NAMALWA (cell line): ENCODE measurements around the gene ZNF710.
A peak's percentile ranks its signal among the peaks of the same experiment; 100 is the strongest.

Experiments
- DNase-seq: peaks from one replicate; pipeline ENCODE4 v3.0.0-alpha.2; 2015; ENCODE audit warnings: low spot score

Gene ZNF710

GRCh38 chr15:90039996-90040395 is 38.9 kb downstream of the ZNF710 start:
- no peak for DNase-seq

DNA sequence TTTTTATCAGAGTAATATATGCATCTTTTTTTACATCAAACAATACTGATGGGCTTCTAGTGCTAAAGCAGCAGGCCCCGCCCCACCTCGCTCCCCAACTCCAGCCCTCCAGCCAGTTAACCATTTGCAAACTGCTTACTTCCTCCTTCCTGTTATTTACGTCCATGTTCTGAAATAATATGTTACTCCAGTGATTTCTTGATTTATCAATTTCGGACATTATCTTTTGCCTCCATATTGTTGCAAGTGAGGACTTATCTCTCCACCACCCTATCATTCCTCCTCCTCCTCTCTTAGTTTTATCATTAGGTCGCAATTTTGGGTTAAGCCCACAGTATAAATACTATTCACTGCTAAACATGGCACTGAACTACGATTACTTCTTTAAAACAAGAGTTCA is 39.5 kb downstream of the ZNF710 start:
- DNase-seq: no peak

GRCh38 chr15:90042356-90042755 is 41.2 kb downstream of the ZNF710 start:
- no peak for DNase-seq

- DNase-seq: no peak
Measured at GRCh38 chr15:90042766-90043529, 41.8 kb downstream of the ZNF710 start.

DNA sequence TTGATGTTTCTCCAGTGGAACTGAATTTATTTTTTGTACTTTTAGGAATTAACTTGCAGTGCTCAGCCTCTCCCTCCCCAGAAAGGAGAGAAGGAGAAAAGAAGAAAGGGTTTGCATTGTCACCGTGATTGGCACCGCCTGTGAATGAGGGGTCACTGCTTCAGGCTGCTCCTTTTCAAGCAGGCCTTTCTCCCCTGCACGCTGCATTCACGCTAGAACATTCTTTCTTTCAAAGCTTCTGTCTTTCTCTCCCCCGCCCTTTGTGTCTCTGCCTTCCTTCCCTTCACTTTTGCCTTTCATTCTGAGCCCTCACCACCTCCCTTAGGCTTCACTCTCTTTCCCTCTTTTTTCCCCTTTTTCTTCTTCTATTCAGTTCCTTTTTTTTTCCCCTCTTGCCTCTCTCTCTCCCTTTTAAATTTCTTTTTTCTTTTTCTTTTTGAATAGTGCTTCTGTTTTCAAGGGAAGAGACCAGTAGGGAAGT is 42.4 kb downstream of the ZNF710 start:
- DNase-seq: no peak

DNA sequence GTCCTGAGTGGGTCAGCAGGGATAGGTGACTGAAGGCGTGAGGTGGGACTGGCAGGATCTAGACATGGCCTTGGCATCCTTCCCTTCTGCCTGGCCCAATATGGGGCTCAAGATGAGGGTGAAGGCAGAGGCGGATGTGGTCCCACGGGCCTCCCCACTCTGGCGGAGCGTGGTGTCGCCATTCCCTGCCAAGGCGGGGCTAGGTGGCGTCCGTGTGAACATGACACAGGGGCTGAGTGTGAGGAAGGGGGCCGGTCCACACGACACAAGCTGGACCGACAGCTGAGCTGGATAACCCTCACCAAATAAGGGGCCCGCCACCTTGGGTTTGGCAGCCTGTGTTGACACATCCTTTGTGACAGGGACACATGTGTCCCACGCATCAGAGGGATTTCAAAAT is 43.1 kb downstream of the ZNF710 start:
- no peak for DNase-seq

- no peak for DNase-seq
Measured at GRCh38 chr15:90044916-90045371, 43.8 kb downstream of the ZNF710 start.

- no peak for DNase-seq
Measured at GRCh38 chr15:90046289-90046688, 45.2 kb downstream of the ZNF710 start.

GRCh38 chr15:90046911-90047392 is 45.8 kb downstream of the ZNF710 start:
- peak; percentile 63 for DNase-seq

- no peak for DNase-seq
Measured at GRCh38 chr15:90047956-90048575, 46.9 kb downstream of the ZNF710 start.

DNA sequence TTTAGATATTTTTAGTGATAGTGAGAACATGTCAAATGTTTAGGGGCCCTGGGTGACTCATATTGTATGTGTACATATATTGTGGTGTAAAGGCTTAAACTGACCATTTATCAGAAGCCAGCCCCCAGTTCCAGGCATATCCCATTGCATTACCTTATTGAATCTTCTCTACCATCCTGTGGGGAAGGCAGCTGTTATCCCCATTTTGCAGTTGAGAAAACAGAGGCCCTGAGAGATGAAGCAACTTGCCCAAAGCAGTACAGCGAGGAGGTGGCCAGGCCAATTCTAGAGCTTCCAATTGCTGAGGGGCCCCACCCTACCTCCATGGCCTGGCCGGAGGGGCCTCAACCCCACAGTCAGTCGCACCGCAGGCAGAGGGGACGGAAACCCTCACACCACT is 47.9 kb downstream of the ZNF710 start:
- no peak for DNase-seq

GRCh38 chr15:90049666-90050604 is 48.8 kb downstream of the ZNF710 start:
- no peak for DNase-seq

DNA sequence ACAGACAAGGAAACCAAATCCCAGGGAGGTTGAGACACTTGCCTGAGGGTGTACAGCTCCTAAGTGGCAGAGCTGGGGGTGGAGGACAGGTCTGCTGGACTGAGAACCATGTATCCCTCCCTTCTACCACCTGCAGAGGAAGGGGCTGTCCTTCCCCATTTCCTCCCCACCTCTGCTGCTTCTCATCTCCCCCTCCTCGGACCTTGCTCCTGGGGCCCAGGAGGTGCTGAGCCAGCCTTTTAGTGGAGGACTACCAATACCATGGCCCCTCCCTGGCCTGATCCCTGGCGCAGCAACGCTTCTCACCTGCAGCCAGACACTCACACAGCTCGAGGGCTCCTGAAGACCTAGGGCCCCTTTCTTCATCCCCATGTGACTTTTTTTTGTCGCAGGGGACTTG is 50.8 kb downstream of the ZNF710 start:
- no peak for DNase-seq

GRCh38 chr15:90053685-90054466 is 52.8 kb downstream of the ZNF710 start:
- no peak for DNase-seq

DNA sequence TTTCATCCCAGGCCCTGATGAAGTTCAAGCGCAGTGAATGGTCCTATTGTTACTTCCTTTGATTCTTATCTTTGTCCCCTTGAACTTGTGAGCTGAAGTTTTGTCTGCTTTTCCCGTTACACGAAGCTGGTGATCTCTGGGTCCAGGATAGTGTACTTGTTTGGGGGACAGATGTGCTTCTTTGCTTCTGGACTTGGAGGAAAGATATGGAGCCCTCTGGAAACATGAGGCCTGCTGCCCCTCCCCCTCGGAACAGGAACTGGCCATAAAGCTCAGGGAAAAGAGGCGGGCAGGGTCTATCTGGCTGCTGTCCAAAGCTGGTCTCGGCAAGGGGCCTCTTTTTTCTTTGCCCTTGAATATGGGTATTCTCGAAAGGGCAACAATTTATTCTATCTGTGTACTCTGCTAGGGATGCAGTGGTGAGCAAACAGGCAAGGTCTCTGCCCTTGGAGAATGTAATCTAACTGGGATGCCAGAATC is 53.5 kb downstream of the ZNF710 start:
- no peak for DNase-seq

GRCh38 chr15:90055182-90055581 is 54.1 kb downstream of the ZNF710 start:
- no peak for DNase-seq

DNA sequence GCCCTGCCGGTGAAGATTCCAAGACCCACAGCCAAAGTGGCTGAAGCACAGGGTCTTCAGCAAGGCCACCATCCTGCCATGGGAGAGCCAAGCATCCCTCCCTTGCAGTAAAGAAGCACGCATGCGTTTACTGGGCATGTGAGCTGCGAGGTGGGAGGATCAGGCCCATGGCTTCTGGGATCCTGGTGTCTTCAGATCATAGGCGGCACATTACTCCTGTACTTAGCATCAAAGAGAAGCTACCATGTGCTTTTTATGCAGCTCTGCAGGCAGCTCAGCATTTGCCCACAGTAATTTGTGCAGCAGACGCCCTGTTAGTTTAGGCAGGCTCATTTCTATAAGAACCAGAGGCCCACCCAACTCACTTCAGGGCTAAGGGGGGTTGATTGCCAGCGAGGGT is 55.4 kb downstream of the ZNF710 start:
- no peak for DNase-seq

DNA sequence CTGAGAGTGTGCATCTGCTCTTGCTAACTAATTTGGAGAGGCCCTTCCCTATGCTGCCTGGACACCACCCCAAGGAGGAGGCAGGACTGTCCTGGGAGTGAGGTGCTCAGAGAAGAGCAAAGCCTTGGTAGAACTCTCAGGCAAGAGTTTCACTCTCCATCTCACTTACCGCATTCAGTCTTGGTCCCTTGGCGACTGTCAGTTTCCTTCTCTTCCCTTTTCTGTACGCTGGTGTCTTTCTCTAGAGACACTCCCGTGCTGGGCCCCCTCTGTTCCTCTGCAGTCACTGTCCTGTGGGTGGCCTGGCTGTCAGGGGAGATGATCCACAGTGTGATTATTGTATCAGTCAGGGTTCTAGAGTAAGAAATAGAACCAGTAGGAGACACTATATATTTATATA is 57.2 kb downstream of the ZNF710 start:
- DNase-seq: peak; percentile 40

DNA sequence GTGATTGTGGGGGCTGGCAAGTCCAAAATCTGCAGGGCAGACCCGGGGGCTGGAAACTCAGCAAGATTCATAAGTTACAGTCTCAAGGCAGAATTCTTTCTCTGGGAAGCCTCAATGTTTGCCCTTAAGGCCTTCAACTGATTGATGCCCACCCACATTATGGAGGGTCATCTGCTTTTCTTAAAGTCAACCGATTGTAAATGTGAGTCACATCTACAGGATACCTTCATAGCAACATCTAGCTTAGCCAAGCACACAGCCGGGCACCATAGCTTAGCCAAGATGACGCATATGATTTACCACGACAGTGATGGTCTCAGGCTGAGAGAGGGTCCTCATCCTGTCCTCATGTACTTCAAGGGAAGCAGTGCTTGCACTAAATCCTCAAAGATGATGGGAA is 57.7 kb downstream of the ZNF710 start:
- no peak for DNase-seq

DNA sequence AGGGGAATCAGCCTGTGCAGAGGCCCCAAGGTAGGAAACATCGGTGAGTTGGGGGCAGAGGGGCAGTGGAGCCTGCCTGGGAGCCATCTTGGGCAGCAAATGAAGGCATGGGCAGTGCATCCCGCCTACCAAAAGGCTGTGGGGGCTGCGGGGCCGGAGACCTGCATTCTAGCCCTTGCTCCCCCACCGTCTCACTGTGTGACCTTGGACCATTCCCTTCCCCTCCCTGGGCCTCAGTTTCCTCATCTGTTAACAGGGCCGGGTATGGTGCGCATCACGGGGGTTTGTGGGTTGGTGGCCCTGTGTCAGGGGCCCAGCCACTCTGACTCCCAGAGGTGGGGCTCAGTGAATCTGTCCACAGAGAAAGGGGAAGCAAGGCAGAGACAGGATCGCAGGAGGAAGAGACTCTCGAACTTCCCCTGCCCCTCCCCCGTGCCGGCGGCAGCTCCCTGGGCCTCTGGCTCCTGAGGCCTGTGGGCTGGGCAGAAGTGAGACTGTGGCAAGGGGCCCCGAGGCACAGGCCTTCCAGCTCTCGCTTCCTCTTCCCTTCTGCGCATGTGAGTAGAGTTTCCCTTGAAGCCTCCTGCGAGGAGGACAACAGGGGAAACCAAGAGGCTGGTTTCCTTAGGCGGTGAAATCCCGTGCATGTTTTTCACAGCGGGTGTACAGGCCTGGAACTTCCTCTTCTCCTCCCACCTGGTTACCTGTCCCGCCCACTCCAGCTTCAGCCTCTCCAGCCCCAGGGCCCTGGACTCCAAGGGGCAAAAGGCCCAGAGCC is 58.3 kb downstream of the ZNF710 start:
- peak; percentile 90 for DNase-seq

DNA sequence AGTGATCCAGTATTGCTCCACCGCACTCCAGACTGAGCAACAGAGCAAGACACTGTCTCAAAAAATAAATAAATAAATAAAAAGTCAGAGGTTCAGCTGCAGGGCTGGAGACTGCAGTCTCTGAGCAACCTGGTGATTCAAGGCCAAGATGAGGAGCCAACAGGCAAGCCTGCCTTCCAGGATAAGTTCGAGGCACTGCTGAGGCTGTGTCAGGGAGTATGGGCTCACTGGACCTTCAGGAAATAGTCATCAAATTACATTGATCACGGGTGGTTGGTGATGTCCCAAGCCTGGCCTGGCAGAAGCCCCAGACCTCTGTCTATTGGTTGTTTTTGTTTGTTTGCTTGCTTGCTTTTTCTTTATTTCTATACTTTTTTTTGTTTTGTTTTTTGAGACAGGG is 59.7 kb downstream of the ZNF710 start:
- no peak for DNase-seq
